Activated CD4-positive, CD25-positive, alpha-beta regulatory T cell treated with anti-CD3 and anti-CD28 coated beads, Interleukin-2, amount 50 U/mL, for 16 hours (primary cell): ENCODE results near the gene KCNC4.

Experiments
- DNase-seq: peaks from one replicate; pipeline ENCODE4 v3.0.0-alpha.2; 2020; ENCODE audit warnings: low read depth, low spot score

The KCNC4 gene

DNA sequence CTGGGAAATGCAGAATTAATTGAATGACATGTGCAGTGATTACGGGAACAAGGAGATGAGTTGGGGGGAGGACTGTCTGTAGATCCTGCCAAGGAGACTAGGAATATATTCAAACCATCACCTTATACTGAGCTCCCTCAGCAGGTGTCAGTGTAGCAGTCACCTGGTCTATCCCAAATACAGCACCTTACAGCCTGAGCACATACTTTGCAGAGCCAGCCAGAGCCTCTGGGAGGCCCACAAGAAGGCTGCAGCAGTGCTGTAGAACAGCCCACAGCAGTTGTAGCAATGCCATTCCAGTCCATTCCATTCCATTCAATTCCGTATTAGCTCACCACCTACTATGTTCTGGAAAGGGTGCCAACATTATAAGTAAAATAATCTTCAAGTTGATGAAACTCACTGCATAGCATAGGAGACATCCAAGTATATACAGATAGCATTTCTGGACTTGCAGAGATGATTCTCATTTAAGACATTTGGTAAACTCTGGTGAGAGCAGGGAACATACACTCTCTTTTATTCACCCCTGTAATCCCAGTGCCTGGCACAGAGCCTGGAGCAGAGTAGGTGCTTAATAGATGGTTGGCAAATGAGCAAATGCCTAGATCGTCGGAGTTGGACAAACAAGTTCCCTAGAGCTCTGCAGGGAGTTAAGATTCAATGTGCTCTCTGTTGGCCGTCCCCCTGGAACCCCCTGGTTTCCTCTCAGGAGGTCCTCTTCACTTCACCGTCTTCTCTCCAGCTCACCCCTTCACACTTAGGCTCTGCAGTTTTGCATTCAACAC lies 44.7 kb downstream of the KCNC4 start:
- no peak for DNase-seq

DNA sequence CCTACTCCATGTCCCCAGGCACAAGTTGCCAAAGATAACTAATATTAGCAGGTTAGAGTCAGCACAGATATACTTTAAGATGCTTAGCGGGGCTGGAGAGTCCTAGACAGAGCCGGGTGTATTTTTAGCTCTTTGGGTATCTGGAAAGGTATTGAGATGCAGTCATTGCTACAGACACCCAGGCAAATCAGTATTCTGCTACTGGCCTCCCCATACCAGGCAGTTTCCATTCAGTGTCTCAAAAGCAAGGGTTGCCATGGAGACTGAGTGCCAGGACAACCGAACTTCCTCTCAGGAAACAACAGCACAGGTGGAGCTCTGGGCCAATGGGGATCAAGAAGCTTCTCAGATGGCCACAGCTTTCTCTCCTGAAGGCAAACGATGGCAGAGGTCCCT lies 45.3 kb downstream of the KCNC4 start:
- DNase-seq, result no peak

DNA sequence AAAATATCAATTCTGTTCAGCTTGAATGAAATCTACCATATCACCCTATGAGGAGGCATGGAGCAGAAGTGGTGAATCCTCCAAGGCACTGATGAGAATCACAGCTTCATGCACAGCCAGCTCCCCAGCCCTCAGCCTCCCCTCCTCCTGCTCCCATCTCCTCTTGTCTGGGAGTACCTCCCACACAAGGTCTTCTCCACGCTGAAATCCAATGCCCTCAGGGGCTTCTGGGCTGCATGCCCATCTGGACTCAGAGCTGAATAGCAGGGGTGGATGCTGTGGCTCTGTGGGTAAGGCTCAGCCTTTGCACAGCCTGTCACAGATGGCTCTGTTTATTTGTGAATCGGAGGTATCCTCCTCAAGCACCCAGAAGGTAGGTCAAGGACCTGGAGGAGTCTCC lies 48.6 kb downstream of the KCNC4 start:
- no peak for DNase-seq

DNA sequence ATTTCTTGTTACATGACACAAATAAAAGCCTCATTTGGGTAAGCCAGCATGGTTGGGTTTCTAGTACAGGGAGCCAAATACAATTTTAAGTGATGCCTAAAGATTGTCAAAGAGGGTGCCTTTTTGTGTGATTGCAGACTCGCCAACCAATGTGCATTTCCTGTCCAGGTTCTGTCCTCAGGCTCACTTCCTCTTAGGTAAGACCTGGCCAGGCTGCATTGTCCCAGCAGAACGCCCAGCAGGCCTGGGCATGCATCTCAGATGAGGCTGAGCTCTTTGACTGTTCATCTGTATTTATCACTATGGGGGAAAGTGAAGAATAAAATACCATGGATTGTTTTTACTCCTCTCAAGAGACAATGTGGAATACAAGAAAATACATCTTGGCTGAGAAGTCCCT lies 49.7 kb downstream of the KCNC4 start:
- no peak for DNase-seq
